Measurements from ENCODE around the gene CAPN2.
A peak's percentile ranks its signal among the peaks of the same experiment; 100 is the strongest.
"Not testable (repeated sequence)": the region's sequence is repeated elsewhere in the genome, so short reads cannot be mapped to it uniquely, and the experiment has no call there.

The CAPN2 gene

DNA sequence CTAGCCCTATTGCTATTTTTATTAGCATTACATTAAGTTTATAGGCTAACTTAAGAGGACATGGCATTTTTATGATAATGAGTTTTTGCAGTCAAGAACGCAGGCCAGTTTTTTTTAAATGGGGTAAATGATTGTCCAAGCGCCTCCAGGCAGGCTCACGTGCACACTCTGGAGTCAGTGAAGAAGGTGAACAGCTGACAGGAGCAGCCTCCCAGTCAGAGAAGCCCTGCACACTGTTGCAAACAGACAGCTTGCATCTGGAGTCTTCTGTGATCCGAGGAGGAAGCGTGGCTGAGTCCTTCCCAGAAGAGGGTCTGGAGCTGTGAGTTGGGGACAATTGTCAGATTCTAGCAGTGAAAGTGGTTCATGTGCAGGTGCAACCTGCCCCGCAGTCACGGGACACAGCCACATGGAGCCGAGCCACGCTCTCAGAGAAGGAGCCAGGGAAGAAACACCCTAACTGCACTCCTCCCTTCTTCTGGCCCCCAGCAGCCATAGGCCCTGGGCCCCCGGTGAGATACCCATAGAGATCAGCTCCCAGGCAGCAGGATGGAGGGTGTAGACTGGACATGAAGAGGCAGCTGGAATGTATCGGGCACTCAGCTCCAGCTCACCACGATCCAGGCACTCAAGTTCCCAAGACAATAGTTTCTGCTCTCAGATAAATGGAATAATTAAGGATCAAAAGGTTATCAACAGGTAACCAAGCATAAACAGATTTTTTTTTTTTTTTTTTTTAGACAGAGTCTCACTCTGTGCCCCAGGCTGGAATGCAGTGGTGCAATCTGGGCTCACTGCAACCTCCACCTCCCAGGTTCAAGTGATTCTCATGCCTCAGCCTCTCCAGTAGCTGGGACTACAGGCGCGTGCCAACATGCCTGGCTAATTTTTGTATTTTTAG is 26.4 kb downstream of the CAPN2 start:
- no peak for DNase-seq

DNA sequence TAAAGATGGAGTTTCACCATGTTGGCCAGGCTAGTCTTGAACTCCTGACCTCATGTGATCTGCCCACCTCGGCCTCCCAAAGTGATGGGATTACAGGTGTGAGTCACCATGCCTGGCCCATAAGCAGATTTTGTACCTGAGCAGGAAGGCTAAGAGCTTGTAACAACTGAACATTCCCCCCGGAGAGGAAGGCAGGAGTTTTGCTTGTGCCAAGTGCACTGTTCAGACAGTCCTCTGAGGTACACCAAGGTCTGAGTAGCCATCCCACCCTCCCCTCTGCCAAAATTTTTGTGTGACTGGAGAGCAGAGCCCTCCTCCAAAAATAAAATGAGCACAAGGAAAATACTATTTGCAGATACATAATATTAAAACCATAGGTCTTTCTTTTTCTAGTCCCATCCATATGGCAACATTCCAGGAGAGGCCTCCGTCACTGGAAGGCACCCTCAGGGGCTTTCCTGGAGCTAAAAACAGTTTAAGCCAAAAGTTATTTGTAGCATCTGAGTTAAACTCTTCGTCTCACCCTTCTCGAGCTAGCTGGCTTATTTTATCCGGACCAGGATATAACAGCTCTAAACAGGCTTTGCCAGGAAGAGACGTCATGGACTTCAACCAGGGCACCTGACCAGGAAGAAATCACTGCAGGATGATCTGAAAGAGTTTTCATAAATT is 27.2 kb downstream of the CAPN2 start:
- no peak for DNase-seq

DNA sequence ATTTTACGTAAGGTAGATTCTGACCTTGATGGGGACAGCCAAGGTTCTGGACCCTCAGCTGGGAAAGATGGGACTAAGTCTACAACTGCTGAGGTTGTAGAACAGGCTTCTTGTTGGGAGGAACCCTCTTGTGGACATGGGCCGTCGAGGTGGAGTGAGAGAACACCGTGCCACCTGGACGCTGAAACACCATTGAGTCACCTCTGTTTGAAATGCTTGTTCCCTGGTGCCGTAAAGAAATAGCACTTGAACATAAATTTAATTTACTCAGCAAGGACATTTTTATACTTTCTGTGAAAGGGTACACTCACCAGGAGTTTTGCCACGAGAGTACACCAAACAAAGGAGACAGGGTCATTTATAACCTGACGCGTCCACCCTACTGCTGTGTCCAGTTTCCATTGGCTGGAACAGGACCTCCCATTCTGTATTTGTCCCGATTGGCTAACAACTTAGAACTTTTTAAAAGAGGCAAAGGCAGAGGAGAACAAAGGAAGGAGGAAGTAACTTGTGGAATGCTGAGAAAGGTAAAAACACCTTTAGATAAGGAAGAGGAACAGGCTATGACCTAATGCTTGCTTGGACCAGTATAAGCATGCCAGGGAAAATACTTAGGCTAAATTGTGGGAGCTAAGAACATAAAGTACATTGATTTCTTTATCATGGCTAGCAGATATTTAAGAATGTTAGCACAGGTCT is 27.8 kb downstream of the CAPN2 start:
- DNase-seq, result not testable (repeated sequence)

DNA sequence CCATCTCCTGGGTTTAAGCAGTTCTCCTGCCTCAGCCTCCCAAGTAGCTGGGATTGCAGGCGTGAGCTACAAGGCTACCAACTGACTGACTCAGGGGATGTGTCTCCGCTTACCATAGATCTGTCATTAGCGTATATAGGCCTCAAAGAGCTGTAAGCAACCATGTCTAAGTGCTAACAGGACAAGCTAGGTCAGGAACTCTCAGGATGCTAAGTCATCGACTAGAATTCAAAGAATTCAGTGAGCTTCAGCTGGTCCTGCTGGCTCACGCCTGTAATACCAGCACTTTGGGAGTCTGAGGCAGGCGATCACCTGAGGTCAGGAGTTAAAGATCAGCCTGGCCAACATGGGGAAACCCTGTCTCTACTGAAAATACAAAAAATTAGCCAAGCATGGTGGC is 29.5 kb downstream of the CAPN2 start:
- DNase-seq, result no peak

DNA sequence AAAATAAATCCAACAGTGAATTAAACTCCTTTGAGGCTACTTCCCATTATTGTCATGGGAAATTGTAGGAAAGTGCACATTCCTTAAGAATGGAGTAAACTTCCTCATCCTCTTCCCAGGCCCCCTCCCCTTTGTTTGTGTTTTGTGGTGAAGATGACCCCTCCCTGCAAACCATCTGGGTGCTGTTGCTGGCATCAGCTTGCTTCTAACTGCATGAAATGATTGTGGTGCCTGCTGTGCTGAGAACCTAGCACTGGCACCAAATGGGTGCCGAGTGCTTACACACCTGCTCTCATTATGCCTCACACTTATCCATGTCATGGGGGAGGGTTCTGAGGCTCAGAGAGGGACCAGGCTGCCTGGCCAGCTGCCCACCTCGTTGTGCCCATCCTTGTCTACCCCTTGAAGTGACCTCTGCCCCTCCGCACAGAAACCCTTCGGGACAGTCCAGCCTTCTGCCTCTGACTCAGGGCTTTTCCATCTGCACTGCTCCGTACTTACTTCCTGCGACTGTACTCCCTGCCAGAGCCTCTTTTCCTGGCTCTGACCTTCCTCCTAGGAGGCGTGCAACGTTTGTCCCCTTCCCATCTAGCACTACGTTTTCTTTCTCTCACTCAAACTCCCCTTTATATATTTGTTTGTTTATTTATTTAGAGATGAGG is 30.6 kb downstream of the CAPN2 start:
- no peak for DNase-seq

DNA sequence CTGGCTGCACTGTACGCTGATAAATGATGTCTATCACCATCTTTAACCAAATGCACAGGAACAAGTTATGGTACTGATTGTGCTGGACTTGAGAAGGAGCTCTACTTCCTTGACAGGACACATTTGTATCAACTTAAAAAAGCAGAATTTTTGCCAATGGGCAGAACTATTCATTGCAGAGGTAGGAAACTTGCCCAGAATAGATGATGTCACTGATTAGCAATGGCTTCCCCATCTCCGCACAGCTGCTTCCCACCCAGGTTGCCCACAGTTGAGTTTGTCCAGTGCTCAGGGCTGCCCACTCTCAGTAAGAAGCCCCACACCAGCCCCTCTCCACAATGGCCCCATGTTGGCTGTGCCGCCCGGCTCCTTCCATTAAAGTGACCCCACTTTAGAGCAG is 33.4 kb downstream of the CAPN2 start:
- peak in 1 of 58 donors; percentile 5 for DNase-seq

DNA sequence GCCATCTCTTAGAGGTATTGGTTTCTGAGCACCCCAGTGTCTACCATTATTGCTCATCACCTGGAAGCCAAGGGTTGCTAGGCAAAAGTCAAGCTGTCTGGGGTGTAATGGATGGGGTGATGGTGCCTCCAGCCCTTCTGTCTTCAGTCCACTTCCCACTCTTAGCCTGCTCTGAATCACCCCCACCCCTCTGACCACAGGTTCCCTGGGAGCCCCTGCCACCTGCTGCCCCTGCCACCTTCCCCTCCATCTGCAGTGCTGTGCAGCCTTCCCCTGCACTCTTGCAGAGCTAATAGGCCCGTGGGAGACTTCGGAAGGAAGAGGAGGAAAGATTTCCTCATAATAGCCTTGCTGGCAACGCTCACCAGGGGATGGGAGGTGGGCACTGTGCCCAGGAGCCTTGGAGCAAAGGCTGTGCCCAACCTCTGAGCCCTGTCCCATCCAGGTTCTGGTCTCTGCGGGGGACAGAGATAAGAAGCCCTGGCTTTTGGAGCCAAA is 35.5 kb downstream of the CAPN2 start:
- peak in 2 of 58 donors; percentile 10 to 13 for DNase-seq

- peak in 1 of 58 donors; percentile 4 for DNase-seq
These were observed 36.0 kb downstream of the CAPN2 start for GRCh38 chr1:223748405-223748772.

GRCh38 chr1:223748773-223749733 is 36.7 kb downstream of the CAPN2 start:
- peak in 49 of 58 donors; percentile 12 to 78 (median 45) for DNase-seq

DNA sequence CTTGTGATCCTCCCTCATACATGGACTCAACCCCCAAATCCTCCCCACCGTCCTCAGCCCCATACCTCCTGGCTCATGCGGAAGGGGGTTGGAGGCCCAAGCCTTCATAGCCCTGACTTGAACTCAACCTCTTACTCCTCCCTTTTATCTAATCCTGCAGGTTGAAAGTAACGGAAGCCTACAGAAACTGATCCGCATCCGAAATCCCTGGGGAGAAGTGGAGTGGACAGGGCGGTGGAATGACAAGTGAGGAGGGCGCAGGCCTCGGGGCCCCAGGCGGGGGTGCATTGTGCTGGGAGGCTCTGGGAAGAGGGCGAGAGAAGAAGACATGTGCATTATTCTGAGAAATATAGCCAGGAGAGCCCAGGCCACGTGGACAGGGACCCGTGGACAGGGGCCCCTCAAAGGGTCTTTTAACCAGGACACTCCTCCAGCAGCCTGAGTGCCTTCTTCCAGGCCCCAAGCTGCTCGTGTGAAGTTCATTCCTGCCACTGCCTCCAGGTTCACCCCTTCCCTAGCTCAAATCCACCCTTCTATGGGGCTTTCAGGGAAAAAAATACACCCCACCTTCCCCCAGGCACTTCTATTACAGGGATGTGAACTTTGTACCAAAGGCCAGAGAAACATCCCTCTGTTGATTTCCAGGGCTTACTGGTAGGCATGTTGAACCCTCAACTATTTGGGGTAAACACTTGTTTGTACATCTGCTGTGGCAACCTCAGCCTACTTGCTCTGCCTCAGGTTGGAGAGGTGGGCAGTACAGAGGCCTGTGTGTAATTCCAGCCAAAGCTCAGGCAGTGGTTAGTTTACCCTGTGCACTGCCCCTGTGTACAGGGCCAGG is 38.6 kb downstream of the CAPN2 start:
- DNase-seq, result no peak

GRCh38 chr1:223751696-223752095 is 39.4 kb downstream of the CAPN2 start:
- DNase-seq, result no peak

- no peak for DNase-seq
These were observed 40.6 kb downstream of the CAPN2 start for GRCh38 chr1:223752721-223753515.

- peak in 1 of 58 donors; percentile 8 for DNase-seq
These were observed 42.5 kb downstream of the CAPN2 start for GRCh38 chr1:223754681-223755431.

DNA sequence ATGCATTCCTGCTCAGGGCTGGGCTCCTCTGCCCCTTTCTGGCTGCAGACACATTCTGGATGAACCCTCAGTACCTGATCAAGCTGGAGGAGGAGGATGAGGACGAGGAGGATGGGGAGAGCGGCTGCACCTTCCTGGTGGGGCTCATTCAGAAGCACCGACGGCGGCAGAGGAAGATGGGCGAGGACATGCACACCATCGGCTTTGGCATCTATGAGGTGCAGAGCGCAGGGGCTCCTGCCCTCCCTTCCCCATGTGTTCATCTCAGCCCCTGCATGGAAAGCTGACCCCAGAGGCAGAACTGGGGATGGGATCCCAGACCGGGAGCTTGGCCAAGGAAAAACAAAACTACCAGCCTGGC is 43.1 kb downstream of the CAPN2 start:
- DNase-seq, result no peak

DNA sequence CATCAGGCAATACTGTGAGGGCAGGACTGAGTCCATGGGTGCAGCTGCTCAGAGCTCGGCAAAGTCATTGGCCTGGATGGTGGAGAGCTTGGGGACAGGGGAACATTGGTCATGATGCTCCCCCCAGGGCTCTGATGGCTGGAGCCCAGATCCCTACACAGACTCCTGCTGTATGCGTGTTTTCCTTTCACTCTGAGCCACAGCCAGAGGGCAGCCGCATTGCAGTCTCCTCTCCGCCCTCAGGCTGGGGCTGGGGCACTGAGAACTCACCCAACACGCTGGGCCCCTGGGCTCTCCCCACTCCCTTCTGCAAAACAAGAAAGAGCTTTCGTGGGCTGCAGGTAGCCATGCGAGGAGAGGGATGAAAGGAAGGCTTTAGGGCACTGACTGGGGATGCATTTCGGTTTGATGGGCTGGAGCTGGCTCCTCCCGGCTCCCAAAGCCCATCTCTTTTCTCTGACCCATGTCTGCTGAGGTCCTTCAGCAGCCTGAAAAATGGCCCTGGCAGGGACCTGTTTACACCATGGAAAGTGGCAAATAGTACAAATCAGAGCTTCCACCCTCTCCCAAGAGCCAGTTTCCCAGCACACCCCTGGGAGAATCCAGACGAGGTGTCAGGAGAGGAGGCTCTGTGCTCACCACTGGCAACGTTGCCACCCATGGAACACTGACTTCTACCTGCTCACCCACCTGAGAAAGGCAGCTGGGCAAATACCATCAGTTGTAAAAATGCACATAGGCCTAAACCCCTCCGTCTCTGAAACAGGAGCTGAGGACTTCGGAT is 43.8 kb downstream of the CAPN2 start:
- DNase-seq, result peak in 49 of 58 donors; percentile 11 to 84 (median 64)

DNA sequence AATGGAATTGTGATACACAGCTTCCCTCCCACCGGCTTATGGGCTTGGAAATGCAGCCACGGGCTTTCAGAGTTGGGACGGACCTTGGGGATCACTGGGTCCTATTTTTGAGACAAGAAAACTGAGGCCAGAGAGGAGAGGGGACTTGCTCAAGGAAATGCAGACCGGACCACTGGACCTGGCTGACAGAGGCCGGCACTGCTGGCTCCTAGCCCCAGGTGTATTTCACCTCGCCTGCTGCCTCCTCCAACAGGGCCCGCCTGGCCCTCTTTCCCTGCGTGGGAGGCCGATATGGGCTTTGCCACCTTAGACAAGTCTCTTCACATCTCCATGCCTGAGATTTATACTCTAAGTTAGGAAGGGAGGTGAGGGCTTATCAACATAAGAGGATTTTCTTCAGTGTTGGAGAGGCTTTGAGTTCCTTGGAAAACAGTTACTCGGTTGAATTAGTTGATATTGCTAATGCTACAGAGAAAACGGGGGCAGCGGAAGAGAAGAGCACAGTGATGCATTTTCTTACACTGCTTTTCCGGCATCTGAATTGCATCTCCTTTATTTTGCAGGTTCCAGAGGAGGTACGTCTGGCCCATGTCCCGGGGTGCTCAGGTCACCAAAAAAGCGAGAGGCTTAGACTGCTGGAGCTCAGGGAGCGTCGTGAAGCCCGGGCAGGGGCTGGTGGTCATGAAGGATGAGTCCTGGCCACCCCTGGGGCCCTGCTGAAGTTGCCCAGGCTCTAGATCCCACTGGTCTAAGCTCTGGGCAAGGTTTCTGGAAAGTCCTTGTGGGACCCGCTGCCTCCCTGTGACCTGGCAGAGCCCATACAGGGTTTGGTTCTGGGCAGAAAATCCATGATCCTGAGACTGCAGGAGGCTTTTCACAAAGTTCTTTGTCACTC is 44.7 kb downstream of the CAPN2 start:
- no peak for DNase-seq

Measured in anterior cingulate cortex (tissue), 58 donors.